SK-N-MC (cell line): ENCODE data around the gene KLK6.
"Not testable (repeated sequence)": the region's sequence is repeated elsewhere in the genome, so short reads cannot be mapped to it uniquely, and the experiment has no call there.

Source experiments
- DNase-seq: peaks from one replicate; pipeline ENCODE4 v3.0.0-alpha.2; 2011; ENCODE audit warnings: low read depth, low spot score
- H3K27ac ChIP-seq: fragments of 200-600 bp; sonication (generic); 2 replicates; pipeline ENCODE4 v1.5.1; 2016; ENCODE audit warnings: mixed run types
- H3K36me3 ChIP-seq: fragments of 200-600 bp; sonication (generic); 2 replicates; pipeline ENCODE4 v1.6.1; 2017; ENCODE audit warnings: antibody characterized with exemption, low read length, mixed read lengths; ENCODE audit not compliant: insufficient read depth
- H3K4me3 ChIP-seq: fragments of 200-600 bp; sonication (generic); 2 replicates; pipeline ENCODE4 v1.5.1; 2016
- H3K9ac ChIP-seq: fragments of 200-600 bp; sonication (generic); 2 replicates; pipeline ENCODE4 v1.8.0; 2017; ENCODE audit warnings: mixed run types, mixed read lengths; ENCODE audit not compliant: insufficient read length
- H3K9me3 ChIP-seq: fragments of 200-600 bp; sonication (generic); 2 replicates; pipeline ENCODE4 v1.6.1; 2017; ENCODE audit warnings: low read depth, mild to moderate bottlenecking, antibody characterized with exemption, low read length, moderate library complexity, mixed read lengths
- EZH2 ChIP-seq: fragments of 200-600 bp; sonication (generic); IDR thresholded peaks from one replicate; pipeline ENCODE4 v1.6.1; 2017; ENCODE audit warnings: antibody characterized with exemption
- FOXP2 ChIP-seq: optimal IDR thresholded peaks from 2 replicates; pipeline ENCODE3; 2011; ENCODE audit warnings: mild to moderate bottlenecking, moderate library complexity; ENCODE audit not compliant: insufficient read depth; ENCODE audit errors: extremely low read length, control extremely low read depth
- POLR2AphosphoS5 ChIP-seq: IDR thresholded peaks from 2 replicates; pipeline ENCODE4 v1.6.1; 2012; ENCODE audit warnings: mild to moderate bottlenecking, low read depth, low read length, borderline replicate concordance

The KLK6 gene

GRCh38 chr19:51000981-51001380 is 31.6 kb upstream of the KLK6 start:
- Histone ChIP-seq H3K36me3 (no peaks in the 10 kb centered on the region), H3K4me3 (no peak overlapping the region), H3K27ac (no peak overlapping the region), H3K9me3 (no peaks in the 10 kb centered on the region), H3K9ac (no peak overlapping the region)
- no peak for TF ChIP-seq POLR2AphosphoS5
- no peak for DNase-seq

- no peak overlapping the region for H3K9ac ChIP-seq
Measured at GRCh38 chr19:51000426-51000825, 31.0 kb upstream of the KLK6 start.

DNA sequence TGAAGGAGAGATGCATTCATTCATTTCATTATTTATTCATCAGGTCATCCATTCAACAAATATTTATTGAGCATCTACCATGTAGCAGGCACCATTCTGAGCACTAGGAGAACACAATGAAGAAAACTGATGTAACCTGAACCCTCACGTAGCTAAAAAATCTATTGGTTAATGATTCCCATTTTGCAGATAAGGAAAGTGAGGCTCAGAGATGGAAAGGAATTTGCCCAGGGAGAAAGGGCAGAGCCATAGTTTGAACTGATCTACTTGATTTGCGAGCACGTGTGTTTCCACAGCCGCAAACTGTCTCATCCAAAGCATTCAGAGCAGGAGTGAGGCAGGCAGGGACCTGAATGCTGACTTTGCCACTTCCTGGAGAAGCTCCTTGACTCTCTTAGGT is 29.3 kb upstream of the KLK6 start:
- H3K27ac ChIP-seq = no peak overlapping the region
- no peaks in the 10 kb centered on the region for H3K36me3 ChIP-seq
- H3K9me3 ChIP-seq = no peaks in the 10 kb centered on the region
- H3K4me3 ChIP-seq = no peak overlapping the region
- no peak overlapping the region for H3K9ac ChIP-seq
- TF ChIP-seq POLR2AphosphoS5 (no peak), EZH2 (no peak), FOXP2 (no peak)
- no peak for DNase-seq

More at GRCh38 chr19:51000426-51000825, 31.0 kb upstream of the KLK6 start:
- no peak for DNase-seq
- Histone ChIP-seq H3K36me3 (no peaks in the 10 kb centered on the region), H3K27ac (no peak overlapping the region), H3K9me3 (no peaks in the 10 kb centered on the region), H3K4me3 (no peak overlapping the region)
- TF ChIP-seq FOXP2 (no peak), EZH2 (no peak), POLR2AphosphoS5 (no peak)

DNA sequence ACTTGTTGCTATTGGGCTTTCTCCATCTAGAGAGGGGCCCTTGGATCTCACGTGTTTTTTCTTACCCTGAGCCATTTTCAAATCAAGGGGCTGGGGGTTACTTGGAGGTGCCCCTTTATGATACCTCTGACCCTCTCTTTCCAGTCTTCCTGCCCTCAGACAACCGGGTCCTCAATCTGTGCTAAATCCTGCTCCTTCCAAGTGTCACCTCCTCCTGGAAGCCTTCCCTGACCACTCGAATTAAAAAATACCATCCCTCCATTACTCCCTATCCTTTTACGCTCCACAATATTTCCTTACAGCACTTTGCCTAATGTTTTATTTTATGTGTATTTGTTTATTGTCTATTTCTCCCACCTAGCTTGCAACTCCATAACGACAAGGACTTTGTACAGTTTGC is 28.7 kb upstream of the KLK6 start:
- no peak overlapping the region for H3K4me3 ChIP-seq
- no peak overlapping the region for H3K9ac ChIP-seq
- no peak overlapping the region for H3K27ac ChIP-seq
- no peaks in the 10 kb centered on the region for H3K9me3 ChIP-seq
- no peaks in the 10 kb centered on the region for H3K36me3 ChIP-seq
- DNase-seq = no peak
- TF ChIP-seq EZH2 (no peak), FOXP2 (no peak), POLR2AphosphoS5 (no peak)

GRCh38 chr19:50994129-50994528 is 24.7 kb upstream of the KLK6 start:
- DNase-seq = no peak
- Histone ChIP-seq H3K9ac (no peak overlapping the region), H3K36me3 (no peaks in the 10 kb centered on the region), H3K4me3 (no peak overlapping the region), H3K9me3 (no peaks in the 10 kb centered on the region), H3K27ac (no peak overlapping the region)
- TF ChIP-seq FOXP2 = no peak
- no peak for TF ChIP-seq POLR2AphosphoS5
- TF ChIP-seq EZH2 = no peak

DNA sequence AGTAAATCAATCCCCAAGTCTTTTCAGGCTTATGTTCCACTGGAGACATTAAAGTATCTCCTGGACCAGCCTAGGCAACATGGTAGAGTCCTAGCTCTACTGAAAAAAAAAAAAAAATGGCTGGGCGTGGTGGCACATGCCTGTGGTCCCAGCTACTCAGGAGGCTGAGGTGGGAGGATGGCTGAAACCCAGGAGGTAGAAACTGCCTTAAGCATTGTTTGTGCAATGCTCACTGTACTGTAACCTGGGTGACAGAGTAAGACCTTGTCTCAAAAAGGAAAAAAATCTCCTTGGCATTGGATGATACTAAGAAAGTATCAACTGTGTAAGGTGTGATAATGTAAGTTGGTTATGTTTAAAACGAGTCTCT is 23.3 kb upstream of the KLK6 start:
- TF ChIP-seq POLR2AphosphoS5 (no peak), EZH2 (no peak)
- Histone ChIP-seq H3K36me3 (no peaks in the 10 kb centered on the region), H3K4me3 (no peak overlapping the region), H3K27ac (no peak overlapping the region), H3K9me3 (no peaks in the 10 kb centered on the region), H3K9ac (no peak overlapping the region)
- no peak for DNase-seq

- H3K36me3 ChIP-seq, DNase-seq, H3K4me3 ChIP-seq, H3K9me3 ChIP-seq, H3K27ac ChIP-seq, H3K9ac ChIP-seq: not testable (repeated sequence)
Measured at GRCh38 chr19:50984416-50984815, 15.0 kb upstream of the KLK6 start.

- no peak for DNase-seq
- Histone ChIP-seq H3K36me3 (no peaks in the 10 kb centered on the region), H3K9ac (no peak within 1 kb of the TSS), H3K4me3 (no peak within 1 kb of the TSS), H3K27ac (no peak within 1 kb of the TSS), H3K9me3 (no peaks in the 10 kb centered on the region)
- TF ChIP-seq POLR2AphosphoS5 = no peak
Measured at GRCh38 chr19:50983625-50984292, 14.4 kb upstream of the KLK6 start, which contains the start of gene KLK7. KLK7 (minus strand) TSS chr19:50983917; CDS start chr19:50982399, 1,518 bp downstream.

DNA sequence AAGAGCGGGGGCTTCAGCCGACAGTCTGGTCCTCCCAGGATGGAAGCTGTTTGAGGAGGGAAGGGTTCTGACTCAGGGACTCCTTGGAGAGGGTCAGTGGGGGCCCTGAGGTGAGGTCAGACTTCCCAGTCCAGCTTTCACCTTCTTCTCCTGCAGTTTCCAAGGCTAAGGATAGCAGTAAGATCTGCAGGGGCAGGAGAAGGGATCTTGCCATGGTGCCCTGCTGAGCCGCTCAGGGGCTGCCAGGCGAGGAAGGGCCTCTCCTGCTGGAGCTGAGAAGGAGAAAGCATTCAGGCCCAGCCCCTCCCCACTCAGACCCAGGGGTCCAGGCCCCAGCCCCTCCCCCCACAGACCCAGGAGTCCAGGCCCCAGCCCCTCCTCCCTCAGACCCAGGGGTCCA is 12.8 kb upstream of the KLK6 start:
- Histone ChIP-seq H3K9ac (no peak overlapping the region), H3K36me3 (no peaks in the 10 kb centered on the region), H3K27ac (no peak overlapping the region), H3K4me3 (no peak overlapping the region), H3K9me3 (no peaks in the 10 kb centered on the region)
- TF ChIP-seq EZH2 (no peak), FOXP2 (no peak), POLR2AphosphoS5 (no peak)
- no peak for DNase-seq
